Measurements from ENCODE around the gene OR5D16. TPM values are rescaled to one million over a fixed set of nuclear protein-coding genes. Genes with fewer than 3 reads are reported as not detected.

Gene OR5D16
- polyA plus RNA-seq, 1 donor (not counting 4 experiments of a cell fraction or from before 2014, with no cell fraction given), result not detected

DNA sequence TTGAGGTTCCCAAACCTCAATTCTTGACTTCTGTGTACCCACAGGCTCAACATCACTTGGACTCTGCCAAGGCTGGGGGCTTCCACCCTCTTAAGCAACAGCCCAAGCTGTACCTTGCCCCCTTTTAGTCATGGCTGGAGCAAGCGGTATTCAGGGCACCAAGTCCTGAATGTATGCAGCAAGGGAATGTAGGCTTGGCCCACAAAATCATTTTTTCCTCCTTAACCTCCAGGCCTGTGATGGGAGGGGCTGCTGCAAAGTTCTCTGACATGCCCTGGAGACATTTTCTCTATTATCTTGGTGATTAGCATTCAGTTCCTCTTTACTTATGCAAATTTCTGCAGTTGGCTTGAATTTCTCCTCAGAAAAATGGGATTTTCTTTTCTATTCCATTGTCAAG, 32.3 kb upstream of the OR5D16 start:
- Histone ChIP-seq H3K27ac (ENCODE audit: control insufficient read depth, insufficient read depth, low read length) (no peak overlapping the region), H4K20me1 (ENCODE audit: control insufficient read depth, extremely low read depth, insufficient read depth, low read length) (no peaks in the 10 kb centered on the region), H3K4me2 (ENCODE audit: control insufficient read depth, extremely low read depth, insufficient read depth, low read depth, low read length) (no peak overlapping the region), H2AFZ (ENCODE audit: control insufficient read depth, low read length) (no peak overlapping the region), H3K79me2 (ENCODE audit: control insufficient read depth, insufficient read depth, low read length) (no peaks in the 10 kb centered on the region), H3K9me3 (ENCODE audit: control insufficient read depth, low read depth, low read length) (peaks cover 5% of the 10 kb centered on the region), H3K36me3 (ENCODE audit: control insufficient read depth in 2 of 2, extremely low read depth in 1 of 2, insufficient read depth in 2 of 2, low read length in 2 of 2) (no peaks in the 10 kb centered on the region), H3K9ac (ENCODE audit: control insufficient read depth, extremely low read depth, insufficient read depth, low read length) (no peak overlapping the region), H3K4me3 (ENCODE audit: control insufficient read depth in 2 of 3, extremely low read depth in 1 of 3, insufficient read depth in 2 of 3, low read depth in 1 of 3, low read length in 3 of 3) (no peak overlapping the region), H3K9me1 (ENCODE audit: control insufficient read depth, extremely low read depth, insufficient read depth, low read length) (no peaks in the 10 kb centered on the region), H3K4me1 (ENCODE audit: control insufficient read depth, extremely low read depth, insufficient read depth, low read length) (no peaks in the 10 kb centered on the region), H3K27me3 (ENCODE audit: control insufficient read depth, extremely low read depth, insufficient read depth, low read length) (no peaks in the 10 kb centered on the region)
- dilution Hi-C loops (cut with MboI; ENCODE audit: extremely low pct_ligation_motif_present, low sequenced_read_pairs), result no loop called here
- no peak for TF ChIP-seq EZH2 (IDR thresholded peaks at IDR 0.05; ENCODE audit: low read length)
- no peak for TF ChIP-seq CTCF (optimal IDR thresholded peaks at IDR 0.05 in 1 of 3, IDR thresholded peaks at IDR 0.05 in 1 of 3, conservative IDR thresholded peaks at IDR 0.05 in 1 of 3; ENCODE audit: extremely low read depth in 1 of 3, insufficient read depth in 2 of 3, low read length in 3 of 3)
- DNase-seq (ENCODE audit: low read depth, low spot score) (no peak), FAIRE-seq (no peak)

GRCh38 chr11:55811067-55811466, 27.5 kb upstream of the OR5D16 start, which contains the start of gene OR5L1:
OR5L1 (plus strand) TSS chr11:55811367; CDS start chr11:55811467, 100 bp downstream.
- Histone ChIP-seq H3K9ac (ENCODE audit: control insufficient read depth, extremely low read depth, insufficient read depth, low read length) (no peak within 1 kb of the TSS), H3K4me3 (ENCODE audit: control insufficient read depth in 2 of 3, extremely low read depth in 1 of 3, insufficient read depth in 2 of 3, low read depth in 1 of 3, low read length in 3 of 3) (no peak within 1 kb of the TSS), H4K20me1 (ENCODE audit: control insufficient read depth, extremely low read depth, insufficient read depth, low read length) (no peaks in the 10 kb centered on the region), H3K79me2 (ENCODE audit: control insufficient read depth, insufficient read depth, low read length) (no peaks in the 10 kb centered on the region), H3K36me3 (ENCODE audit: control insufficient read depth in 2 of 2, extremely low read depth in 1 of 2, insufficient read depth in 2 of 2, low read length in 2 of 2) (no peaks in the 10 kb centered on the region), H3K9me3 (ENCODE audit: control insufficient read depth, low read depth, low read length) (peaks cover under 1% of the 10 kb centered on the region), H3K4me2 (ENCODE audit: control insufficient read depth, extremely low read depth, insufficient read depth, low read depth, low read length) (no peak within 1 kb of the TSS), H3K4me1 (ENCODE audit: control insufficient read depth, extremely low read depth, insufficient read depth, low read length) (no peaks in the 10 kb centered on the region), H3K27ac (ENCODE audit: control insufficient read depth, insufficient read depth, low read length) (no peak within 1 kb of the TSS), H3K27me3 (ENCODE audit: control insufficient read depth, extremely low read depth, insufficient read depth, low read length) (no peaks in the 10 kb centered on the region), H2AFZ (ENCODE audit: control insufficient read depth, low read length) (no peak within 1 kb of the TSS), H3K9me1 (ENCODE audit: control insufficient read depth, extremely low read depth, insufficient read depth, low read length) (no peaks in the 10 kb centered on the region)
- FAIRE-seq (no peak), DNase-seq (ENCODE audit: low read depth, low spot score) (no peak)
- no peak for TF ChIP-seq EZH2 (IDR thresholded peaks at IDR 0.05; ENCODE audit: low read length)
- TF ChIP-seq CTCF (optimal IDR thresholded peaks at IDR 0.05 in 1 of 3, IDR thresholded peaks at IDR 0.05 in 1 of 3, conservative IDR thresholded peaks at IDR 0.05 in 1 of 3; ENCODE audit: extremely low read depth in 1 of 3, insufficient read depth in 2 of 3, low read length in 3 of 3), result no peak
- dilution Hi-C loops (cut with MboI; ENCODE audit: extremely low pct_ligation_motif_present, low sequenced_read_pairs), result no loop called here
